DMS79 (cell line): Measurements from ENCODE around the gene NECAB3.
A peak's percentile ranks its signal among the peaks of the same experiment; 100 is the strongest.

Experiments used
- DNase-seq: peaks from one replicate; lab custom pipeline; 2025; lab: John Stamatoyannopoulos, UW

Gene NECAB3

GRCh38 chr20:33696448-33696847, 22.2 kb upstream of the NECAB3 start:
- no peak for DNase-seq

GRCh38 chr20:33694639-33695012, 20.4 kb upstream of the NECAB3 start:
- DNase-seq: no peak

GRCh38 chr20:33693741-33694638, 19.8 kb upstream of the NECAB3 start:
- no peak for DNase-seq

- DNase-seq: no peak
Measured at GRCh38 chr20:33693289-33693688, 19.1 kb upstream of the NECAB3 start.

- DNase-seq: no peak
Measured at GRCh38 chr20:33689973-33690372, 15.7 kb upstream of the NECAB3 start.

- no peak for DNase-seq
Measured at GRCh38 chr20:33689493-33689892, 15.3 kb upstream of the NECAB3 start.

GRCh38 chr20:33688938-33689424, 14.8 kb upstream of the NECAB3 start:
- DNase-seq: no peak

- DNase-seq: no peak
Measured at GRCh38 chr20:33687993-33688937, 14.0 kb upstream of the NECAB3 start.

GRCh38 chr20:33687370-33687915, 13.2 kb upstream of the NECAB3 start:
- no peak for DNase-seq

GRCh38 chr20:33686984-33687366, 12.7 kb upstream of the NECAB3 start:
- no peak for DNase-seq

GRCh38 chr20:33686100-33686983, 12.1 kb upstream of the NECAB3 start, which contains the start of gene E2F1:
Gene E2F1 (minus strand): TSS chr20:33686385. CDS start chr20:33686264, 121 bp downstream.
- DNase-seq: peak; percentile 67

GRCh38 chr20:33685328-33686099, 11.3 kb upstream of the NECAB3 start:
- no peak for DNase-seq

- no peak for DNase-seq
Measured at GRCh38 chr20:33684533-33685327, 10.5 kb upstream of the NECAB3 start.

- DNase-seq: no peak
Measured at GRCh38 chr20:33681728-33682353, 7.6 kb upstream of the NECAB3 start.

GRCh38 chr20:33681288-33681687, 7.1 kb upstream of the NECAB3 start:
- no peak for DNase-seq

GRCh38 chr20:33680686-33681085, 6.5 kb upstream of the NECAB3 start:
- DNase-seq: no peak

GRCh38 chr20:33679758-33680485, 5.7 kb upstream of the NECAB3 start:
- no peak for DNase-seq

- no peak for DNase-seq
Measured at GRCh38 chr20:33677991-33678702, 3.9 kb upstream of the NECAB3 start.
